HepG2 (cell line): Measurements from ENCODE around the gene SCIN. TPM values are rescaled to one million over a fixed set of nuclear protein-coding genes. Genes with fewer than 3 reads are reported as not detected.
A peak's percentile ranks its signal among the peaks of the same experiment; 100 is the strongest.

Source experiments
- ATAC-seq: fragments of 200-7000 bp; cut with Tn5 transposase; 3 replicates; pipeline ENCODE4 v1.9.1; 2020; ENCODE audit warnings: mild to moderate bottlenecking, moderate library complexity
- BruUV-seq: library from RNA; stranded (reverse); fragments of 400-500 nt; replicated peaks from 2 replicates; lab custom pipeline; 2021; lab: Mats Ljungman, UMichigan
- CTCF ChIA-PET: fragments of 300-600 bp; formaldehyde crosslinking; extraction: SDS; loops from one replicate; lab custom pipeline; 2021; ENCODE audit warnings: low total read pairs, inconsistent platforms, low intra/inter-chr PET ratio; lab: Yijun Ruan, JAX
- POLR2A ChIA-PET: fragments of 350-600 bp; sonication (Branson Sonifier 250); formaldehyde crosslinking; loops from one replicate; lab custom pipeline; 2020; ENCODE audit warnings: antibody characterized with exemption, inconsistent platforms; lab: Yijun Ruan, JAX
- DNase-seq: peaks from one replicate; pipeline ENCODE4 v3.0.0-alpha.2; 2015; ENCODE audit warnings: low spot score
- FAIRE-seq: peaks from 3 replicates; lab custom pipeline; 2011; peaks lifted over from hg19 to GRCh38; lab: Jason Lieb, UNC
- H2AFZ ChIP-seq: one replicate; pipeline ENCODE4 v1.6.1; 2011; ENCODE audit warnings: low read length, inconsistent platforms
- H3K27ac ChIP-seq: fragments of 300-600 bp; 3 replicates; pipeline ENCODE4 v1.8.0; 2011; ENCODE audit warnings: mixed run types, mild to moderate bottlenecking, mixed read lengths, low read length, inconsistent platforms; ENCODE audit not compliant: insufficient read depth; ENCODE audit errors: extremely low read length
- H3K27me3 ChIP-seq, 2 experiments: fragments of 200-600 bp in 1 of 2; 2 replicates in 1 of 2; 3 replicates in 1 of 2; pipeline versions ENCODE4 v1.6.0 to v1.8.0; 2011; ENCODE audit warnings: low read length in 2 of 2, mild to moderate bottlenecking in 2 of 2, moderate library complexity in 2 of 2, inconsistent platforms in 1 of 2; ENCODE audit not compliant: insufficient read depth in 2 of 2, control insufficient read depth in 1 of 2
- H3K36me3 ChIP-seq, 2 experiments: fragments of 200-600 bp in 1 of 2; replicated peaks in 1 of 2; 2 replicates in 1 of 2; 3 replicates in 1 of 2; pipeline versions ENCODE4 v1.5.1 to v1.8.0; 2011; ENCODE audit warnings: low read length in 2 of 2, inconsistent platforms in 1 of 2; ENCODE audit not compliant: insufficient read depth in 2 of 2, control insufficient read depth in 1 of 2
- H3K4me1 ChIP-seq: 2 replicates; pipeline ENCODE4 v1.5.1; 2012; ENCODE audit warnings: low read length, inconsistent platforms; ENCODE audit not compliant: insufficient read depth
- H3K4me2 ChIP-seq: 2 replicates; pipeline ENCODE4 v1.6.0; 2011; ENCODE audit warnings: low read depth, low read length, inconsistent platforms
- H3K4me3 ChIP-seq, 3 experiments: fragments of 200-600 bp in 1 of 3; sonication (generic), shearing (Covaris generic) in 1 of 3; replicated peaks in 1 of 3; 2 replicates each; pipeline ENCODE4 v1.5.1; 2011 to 2016; ENCODE audit warnings: low read length in 3 of 3, inconsistent platforms in 2 of 3, low read depth in 2 of 3, mild to moderate bottlenecking in 2 of 3, control low read depth in 1 of 3, mixed read lengths in 1 of 3; ENCODE audit not compliant: insufficient read depth in 1 of 3
- H3K79me2 ChIP-seq: one replicate; pipeline ENCODE4 v1.6.1; 2011; ENCODE audit warnings: low read length, inconsistent platforms; ENCODE audit not compliant: insufficient read depth
- H3K9ac ChIP-seq: 2 replicates; pipeline ENCODE4 v1.6.0; 2011; ENCODE audit warnings: mild to moderate bottlenecking, low read depth, low read length, inconsistent platforms; ENCODE audit not compliant: insufficient read depth
- H3K9me3 ChIP-seq: 2 replicates; pipeline ENCODE4 v1.5.1; 2012; ENCODE audit warnings: mild to moderate bottlenecking, low read length
- H4K20me1 ChIP-seq: 2 replicates; pipeline ENCODE4 v1.6.0; 2011; ENCODE audit warnings: inconsistent platforms, mild to moderate bottlenecking, low read length, moderate library complexity; ENCODE audit not compliant: insufficient read depth
- BRCA1 ChIP-seq: sonication (generic); formaldehyde crosslinking; IDR thresholded peaks from 2 replicates; pipeline ENCODE4 v1.4.0; 2020; ENCODE audit warnings: missing genetic modification reagents
- BRF2 ChIP-seq: sonication (generic); formaldehyde crosslinking; IDR thresholded peaks from 2 replicates; pipeline ENCODE4 v1.8.1; 2022; ENCODE audit warnings: mild to moderate bottlenecking, missing genetic modification reagents
- CBFB ChIP-seq: sonication (generic); formaldehyde crosslinking; IDR thresholded peaks from 2 replicates; pipeline ENCODE4 v1.4.0; 2020; ENCODE audit warnings: missing genetic modification reagents
- DNMT1 ChIP-seq: sonication (generic); formaldehyde crosslinking; IDR thresholded peaks from 2 replicates; pipeline ENCODE4 v1.5.1; 2020; ENCODE audit warnings: mild to moderate bottlenecking, missing genetic modification reagents
- DR1 ChIP-seq: sonication (generic); formaldehyde crosslinking; IDR thresholded peaks from 2 replicates; pipeline ENCODE4 v1.8.0; 2021; ENCODE audit warnings: mild to moderate bottlenecking, missing genetic modification reagents, inconsistent platforms
- EED ChIP-seq: sonication (generic); formaldehyde crosslinking; IDR thresholded peaks from 2 replicates; pipeline ENCODE4 v1.5.0; 2020; ENCODE audit warnings: mild to moderate bottlenecking, missing genetic modification reagents
- NCOA2 ChIP-seq: sonication (generic); formaldehyde crosslinking; IDR thresholded peaks from 2 replicates; pipeline ENCODE4 v1.8.0; 2022; ENCODE audit warnings: inconsistent platforms
- ZNF143 ChIP-seq: sonication (generic); formaldehyde crosslinking; IDR thresholded peaks from 2 replicates; pipeline ENCODE4 v1.4.0; 2020; ENCODE audit warnings: missing genetic modification reagents
- ZNF318 ChIP-seq: sonication (generic); formaldehyde crosslinking; IDR thresholded peaks from 2 replicates; pipeline ENCODE4 v1.4.0; 2020; ENCODE audit warnings: mild to moderate bottlenecking, missing genetic modification reagents
- ZNF530 ChIP-seq: sonication (generic); formaldehyde crosslinking; IDR thresholded peaks from 2 replicates; pipeline ENCODE4 v1.5.0; 2020; ENCODE audit warnings: low read depth, mild to moderate bottlenecking, missing genetic modification reagents
- ZNF772 ChIP-seq: sonication (generic); formaldehyde crosslinking; IDR thresholded peaks from 2 replicates; pipeline ENCODE4 v1.5.0; 2020; ENCODE audit warnings: mild to moderate bottlenecking, missing genetic modification reagents
- WGBS: methylation state at CpG from one replicate; pipeline ENCODE4 v1.1.6; 2017; ENCODE audit warnings: low lambda C conversion rate; 5-methylcytosine and 5-hydroxymethylcytosine counted together
- in situ Hi-C: cut with HindIII; loops from 2 replicates; pipeline ENCODE4 v1.10.0; 2017; ENCODE audit warnings: low pct_unique_long_range_greater_than_20kb; ENCODE audit not compliant: extremely low pct_ligation_motif_present
- intact Hi-C: fragments of 100-400 bp; cut with micrococcal nuclease; formaldehyde crosslinking; loops from one replicate; pipeline ENCODE4 v1.10.0; 2022; ENCODE audit not compliant: unreplicated experiment
- polyA plus RNA-seq, 8 experiments: library from polyadenylated mRNA; depleted of rRNA in 3 of 8; stranded (reverse) in 7 of 8; unstranded in 1 of 8; fragments of >200 nt; fragmentation: Illumina TruSeq in 4 of 8; extraction: Trizol in 4 of 8; gene quantifications; 2 replicates each; pipeline versions ENCODE4 v1.2.1 to v1.2.3, GENCODE V29; 2011 to 2016; ENCODE audit warnings: low read depth in 4 of 8, missing spikeins in 1 of 8, mixed read lengths in 1 of 8; ENCODE audit not compliant: insufficient read depth in 1 of 8
- total RNA-seq, 5 experiments: library from RNA; depleted of rRNA; stranded (reverse); fragments of >200 nt; fragmentation: Illumina TruSeq; extraction: Trizol; gene quantifications; 2 replicates each; pipeline ENCODE4 v1.2.3, GENCODE V29; 2016; ENCODE audit warnings: low read depth in 1 of 5

SCIN gene
- total and polyA plus RNA-seq, 2 of the 13 experiments (the other 11 are each of a cell fraction or from before 2014, with no cell fraction given): not detected

GRCh38 chr7:12686234-12686890 lies 115.8 kb downstream of the SCIN start:
- Histone ChIP-seq H3K4me2 (peak overlapping the region; percentile 70), H3K27me3 (no peaks in the 10 kb centered on the region), H3K4me1 (peaks cover 50% of the 10 kb centered on the region), H3K9me3 (no peaks in the 10 kb centered on the region), H3K27ac (peak overlapping the region; percentile 92), H3K4me3 (peak overlapping the region; percentile 86 to 95 (median 92); a peak in 5 of 6 replicates), H4K20me1 (no peaks in the 10 kb centered on the region), H2AFZ (no peak overlapping the region), H3K79me2 (peaks cover 30% of the 10 kb centered on the region), H3K9ac (peak overlapping the region; percentile 94), H3K36me3 (no peaks in the 10 kb centered on the region)
- ChIA-PET POLR2A (interaction anchor here (0.6 to 3.7 kb wide), 13 partner anchors 10 to 422 kb away, joined by 3 to 20 read pairs (median 6); no protein-coding TSS in a partner anchor), CTCF (interaction anchor here (1.7 to 2.2 kb wide), 2 partner anchors 48 to 576 kb away, joined by 8 to 11 read pairs; no protein-coding TSS in a partner anchor)
- intact Hi-C loops (loop anchor here (2.0 kb wide), 1 partner anchor 256 kb away; no protein-coding TSS in a partner anchor), in situ Hi-C loops (loop anchor here (10.0 to 25.0 kb wide), 2 partner anchors 426 to 488 kb away; no protein-coding TSS in a partner anchor)
- ATAC-seq: peak; percentile 88
- 90% methylated on average over 25 of the region's 54 CpGs for WGBS
- DNase-seq: peak; percentile 72
- BruUV-seq: no TSS peak
- FAIRE-seq: no peak
- TF ChIP-seq BRCA1 (CRISPR knock-in tag) (0 out of 2 replicates have a peak, but pooled peaks have one; percentile 20), BRF2 (CRISPR knock-in tag) (no peak), DR1 (CRISPR knock-in tag) (no peak), NCOA2 (CRISPR knock-in tag) (no peak; the same call in 1 of the 2 replicates), ZNF772 (0 out of 2 replicates have a peak, but pooled peaks have one; percentile 11), CBFB (CRISPR knock-in tag) (0 out of 2 replicates have a peak, but pooled peaks have one; percentile 10), ZNF530 (CRISPR knock-in tag) (no peak), DNMT1 (0 out of 2 replicates have a peak, but pooled peaks have one; percentile 66), ZNF318 (CRISPR knock-in tag) (no peak), ZNF143 (CRISPR knock-in tag) (peak; percentile 66), EED (CRISPR knock-in tag) (0 out of 2 replicates have a peak, but pooled peaks have one; percentile 9)
